PFSK-1 (cell line): ENCODE results near the gene CA12.

Experiments used
- POLR2AphosphoS5 ChIP-seq: IDR thresholded peaks from 2 replicates; pipeline ENCODE4 v1.6.1; 2012; ENCODE audit warnings: low read depth, mild to moderate bottlenecking, control low read depth, low read length, moderate library complexity
- REST ChIP-seq, 2 experiments: IDR thresholded peaks; 2 replicates each; pipeline versions ENCODE4 v1.6.1 to v1.8.0; 2011 to 2012; ENCODE audit warnings: low read depth in 2 of 2, low read length in 2 of 2, control low read depth in 1 of 2, inconsistent platforms in 1 of 2, mild to moderate bottlenecking in 1 of 2, moderate library complexity in 1 of 2; ENCODE audit not compliant: insufficient read depth in 1 of 2
- TAF1 ChIP-seq: IDR thresholded peaks from 2 replicates; pipeline ENCODE4 v1.6.1; 2012; ENCODE audit warnings: low read length, control low read depth, borderline replicate concordance; ENCODE audit not compliant: insufficient read depth

GRCh38 chr15:63340878-63341277 lies 40.8 kb downstream of the CA12 start:
- TF ChIP-seq REST (IDR thresholded peaks at IDR 0.05; ENCODE audit: insufficient read depth in 1 of 2, low read depth in 2 of 2, low read length in 2 of 2) = no peak
- TF ChIP-seq POLR2AphosphoS5 = no peak
- TF ChIP-seq TAF1 = no peak
